K562 (cell line): ENCODE measurements around the gene TOM1. TPM values are rescaled to one million over a fixed set of nuclear protein-coding genes. Genes with fewer than 3 reads are reported as not detected.

Experiments used
- ATAC-seq: fragments of 200-7000 bp; cut with Tn5 transposase; 3 replicates; pipeline ENCODE4 v1.9.1; 2020; ENCODE audit warnings: moderate library complexity
- BruUV-seq: library from RNA; stranded (reverse); fragments of 400-500 nt; replicated peaks from 2 replicates; lab custom pipeline; 2021; lab: Mats Ljungman, UMichigan
- CTCF ChIA-PET: fragments of 300-600 bp; formaldehyde crosslinking; extraction: SDS; loops from one replicate; lab custom pipeline; 2021; ENCODE audit warnings: low intra/inter-chr PET ratio; lab: Yijun Ruan, JAX
- POLR2A ChIA-PET: fragments of 300-600, 350-650 bp; sonication (Branson Sonifier 250); formaldehyde crosslinking; extraction: SDS; loops from one replicate; lab custom pipeline; 2021; ENCODE audit warnings: antibody characterized with exemption, inconsistent platforms; lab: Yijun Ruan, JAX
- DNase-seq, 4 experiments: peaks; one replicate each; pipeline versions ENCODE4 v3.0.0 to v3.0.0-alpha.2; 2011 to 2018; ENCODE audit warnings: low spot score in 3 of 4, mixed read lengths in 3 of 4; ENCODE audit errors: extremely low read depth in 1 of 4
- FAIRE-seq: peaks from 2 replicates; lab custom pipeline; 2011; peaks lifted over from hg19 to GRCh38; lab: Jason Lieb, UNC
- H2AFZ ChIP-seq: 2 replicates; pipeline ENCODE4 v1.6.0; 2011; ENCODE audit warnings: low read depth, low read length, control low read depth, inconsistent platforms
- H3K27ac ChIP-seq: fragments of 200-600 bp; 3 replicates; pipeline ENCODE4 v1.8.0; 2011; ENCODE audit warnings: low read depth, mild to moderate bottlenecking, control low read depth, inconsistent platforms, low read length, moderate library complexity, mixed read lengths; ENCODE audit errors: extremely low read depth
- H3K27me3 ChIP-seq, 2 experiments: fragments of 300-600 bp in 1 of 2; 2 replicates in 1 of 2; 3 replicates in 1 of 2; pipeline versions ENCODE4 v1.6.0 to v1.8.0; 2011; ENCODE audit warnings: inconsistent platforms in 2 of 2, low read length in 2 of 2, mild to moderate bottlenecking in 1 of 2, mixed read lengths in 1 of 2, moderate library complexity in 1 of 2; ENCODE audit not compliant: control insufficient read depth in 2 of 2, insufficient read depth in 2 of 2
- H3K36me3 ChIP-seq: fragments of 300-600 bp; 3 replicates; pipeline ENCODE4 v1.8.0; 2011; ENCODE audit warnings: mild to moderate bottlenecking, low read length, inconsistent platforms; ENCODE audit not compliant: control insufficient read depth, insufficient read depth
- H3K4me1 ChIP-seq, 2 experiments: fragments of 200-600 bp in 1 of 2; replicated peaks in 1 of 2; 2 replicates in 1 of 2; 3 replicates in 1 of 2; pipeline versions ENCODE4 v1.5.1 to v1.8.0; 2011; ENCODE audit warnings: inconsistent platforms in 2 of 2, low read length in 2 of 2, mild to moderate bottlenecking in 1 of 2, mixed read lengths in 1 of 2, moderate library complexity in 1 of 2; ENCODE audit not compliant: control insufficient read depth in 2 of 2, insufficient read depth in 2 of 2
- H3K4me2 ChIP-seq: 2 replicates; pipeline ENCODE4 v1.6.1; 2011; ENCODE audit warnings: low read length, control low read depth, inconsistent platforms, mixed read lengths; ENCODE audit not compliant: insufficient read depth
- H3K4me3 ChIP-seq: fragments of 200-600 bp; sonication (generic), shearing (Covaris generic); 2 replicates; pipeline ENCODE4 v1.5.1; 2016; ENCODE audit warnings: control low read depth, inconsistent platforms
- H3K79me2 ChIP-seq: fragments of 200-600 bp; 3 replicates; pipeline ENCODE4 v1.8.0; 2011; ENCODE audit warnings: low read length, inconsistent platforms; ENCODE audit not compliant: control insufficient read depth, insufficient read depth
- H3K9ac ChIP-seq, 2 experiments: 2 replicates each; pipeline versions ENCODE4 v1.6.0 to v1.6.1; 2011; ENCODE audit warnings: low read depth in 2 of 2, low read length in 2 of 2, control low read depth in 1 of 2, inconsistent platforms in 1 of 2, mild to moderate bottlenecking in 1 of 2, mixed read lengths in 1 of 2; ENCODE audit not compliant: insufficient read depth in 1 of 2
- H3K9me1 ChIP-seq: one replicate; pipeline ENCODE4 v1.6.0; 2011; ENCODE audit warnings: inconsistent platforms, mild to moderate bottlenecking, low read length, moderate library complexity; ENCODE audit not compliant: control insufficient read depth, insufficient read depth
- H3K9me3 ChIP-seq: replicated peaks from 2 replicates; pipeline ENCODE4 v1.5.1; 2011; ENCODE audit warnings: low read depth, low read length, inconsistent platforms; ENCODE audit not compliant: control insufficient read depth, insufficient read depth
- H4K20me1 ChIP-seq: replicated peaks from 2 replicates; pipeline ENCODE4 v1.6.1; 2011; ENCODE audit warnings: low read length, inconsistent platforms, mixed read lengths; ENCODE audit not compliant: control insufficient read depth, insufficient read depth
- ATF7 ChIP-seq: fragments of 450-650 bp; IDR thresholded peaks from 2 replicates; pipeline ENCODE4 v1.7.1; 2014; ENCODE audit warnings: mild to moderate bottlenecking, moderate library complexity
- E2F6 ChIP-seq, 2 experiments: IDR thresholded peaks; 2 replicates each; pipeline ENCODE4 v1.6.1; 2011; ENCODE audit warnings: borderline replicate concordance in 1 of 2, control low read depth in 1 of 2, low read depth in 1 of 2, low read length in 1 of 2, mild to moderate bottlenecking in 1 of 2, mixed read lengths in 1 of 2, moderate library complexity in 1 of 2; ENCODE audit not compliant: insufficient read depth in 1 of 2, insufficient read length in 1 of 2, poor library complexity in 1 of 2, severe bottlenecking in 1 of 2; ENCODE audit errors: extremely low read depth in 1 of 2
- HOXB6 ChIP-seq: fragments of 250-450 bp; sonication (Bioruptor Pico); IDR thresholded peaks from 2 replicates; pipeline ENCODE4 v1.5.1; 2022; ENCODE audit warnings: mild to moderate bottlenecking, borderline replicate concordance
- JUN ChIP-seq, 2 experiments: sonication (generic) in 1 of 2; formaldehyde crosslinking in 1 of 2; IDR thresholded peaks; 2 replicates each; pipeline versions ENCODE4 v1.6.1 to v1.8.0; 2012 to 2022; ENCODE audit warnings: borderline replicate concordance in 2 of 2, mild to moderate bottlenecking in 2 of 2, improper control_type of control experiment in 1 of 2, low read depth in 1 of 2, low read length in 1 of 2, missing genetic modification reagents in 1 of 2
- PATZ1 ChIP-seq: fragments of 250-450 bp; sonication (Bioruptor Pico); IDR thresholded peaks from 2 replicates; pipeline ENCODE4 v1.5.0; 2020; ENCODE audit warnings: mild to moderate bottlenecking, borderline replicate concordance
- ZNF140 ChIP-seq: fragments of 250-450 bp; sonication (Bioruptor Pico); IDR thresholded peaks from 2 replicates; pipeline ENCODE4 v1.8.0; 2021; ENCODE audit warnings: moderate library complexity, mild to moderate bottlenecking, inconsistent platforms
- ZNF212 ChIP-seq: fragments of 450-650 bp; formaldehyde crosslinking; IDR thresholded peaks from 2 replicates; pipeline ENCODE4 v1.4.0; 2020; ENCODE audit warnings: mild to moderate bottlenecking
- ZNF740 ChIP-seq, 3 experiments: fragments of 200-800 bp in 1 of 3; sonication (Bioruptor generic) in 1 of 3; sonication (generic) in 1 of 3; formaldehyde crosslinking in 1 of 3; IDR thresholded peaks; 2 replicates each; pipeline versions ENCODE4 v1.6.1 to v1.8.0; 2016 to 2022; ENCODE audit warnings: mild to moderate bottlenecking in 2 of 3, missing compliant biosample characterization in 2 of 3, missing genetic modification characterization in 2 of 3, missing genetic modification reagents in 1 of 3
- WGBS: fragments of 100-300 bp; shearing (Covaris generic); methylation state at CpG from one replicate; pipeline ENCODE4 v1.1.6; 2016; ENCODE audit warnings: low coverage, mixed read lengths; ENCODE audit not compliant: insufficient coverage; ENCODE audit errors: missing lambda C conversion rate; 5-methylcytosine and 5-hydroxymethylcytosine counted together
- in situ Hi-C: fragments of 300-500 bp; cut with MboI; formaldehyde crosslinking; loops from 4 replicates; pipeline ENCODE4 v1.15.0; 2018; ENCODE audit warnings: inconsistent platforms, mixed read lengths
- intact Hi-C: fragments of 100-400 bp; cut with micrococcal nuclease; formaldehyde crosslinking; loops from 2 replicates; pipeline ENCODE4 v1.14.2; 2022
- polyA plus RNA-seq, 8 experiments: library from polyadenylated mRNA; depleted of rRNA in 4 of 8; stranded (reverse) in 5 of 8; unstranded in 3 of 8; fragments of >200 nt; fragmentation: Nextera tagmentation in 2 of 8; fragmentation: Illumina TruSeq in 1 of 8; extraction: Ambion mirVana in 2 of 8; extraction: Trizol in 1 of 8; gene quantifications; 2 replicates each; pipeline versions ENCODE4 v1.2.1 to v1.2.3, GENCODE V29; 2011 to 2014; ENCODE audit warnings: inconsistent platforms in 1 of 8, missing spikeins in 1 of 8
- total RNA-seq, 7 experiments: library from RNA; depleted of rRNA in 6 of 7; stranded (reverse); fragments of >200 nt in 6 of 7; fragmentation: Illumina TruSeq in 2 of 7; extraction: Trizol in 2 of 7; gene quantifications; 2 replicates each; pipeline versions ENCODE4 v1.2.1 to v1.2.3, GENCODE V29; 2011 to 2021; ENCODE audit warnings: low replicate concordance in 1 of 7

Gene TOM1
- total and polyA plus RNA-seq, 9 of the 15 experiments (the other 6 are each of a cell fraction or from before 2014, with no cell fraction given): 0.64 to 20.6 (median 12.0) TPM

DNA sequence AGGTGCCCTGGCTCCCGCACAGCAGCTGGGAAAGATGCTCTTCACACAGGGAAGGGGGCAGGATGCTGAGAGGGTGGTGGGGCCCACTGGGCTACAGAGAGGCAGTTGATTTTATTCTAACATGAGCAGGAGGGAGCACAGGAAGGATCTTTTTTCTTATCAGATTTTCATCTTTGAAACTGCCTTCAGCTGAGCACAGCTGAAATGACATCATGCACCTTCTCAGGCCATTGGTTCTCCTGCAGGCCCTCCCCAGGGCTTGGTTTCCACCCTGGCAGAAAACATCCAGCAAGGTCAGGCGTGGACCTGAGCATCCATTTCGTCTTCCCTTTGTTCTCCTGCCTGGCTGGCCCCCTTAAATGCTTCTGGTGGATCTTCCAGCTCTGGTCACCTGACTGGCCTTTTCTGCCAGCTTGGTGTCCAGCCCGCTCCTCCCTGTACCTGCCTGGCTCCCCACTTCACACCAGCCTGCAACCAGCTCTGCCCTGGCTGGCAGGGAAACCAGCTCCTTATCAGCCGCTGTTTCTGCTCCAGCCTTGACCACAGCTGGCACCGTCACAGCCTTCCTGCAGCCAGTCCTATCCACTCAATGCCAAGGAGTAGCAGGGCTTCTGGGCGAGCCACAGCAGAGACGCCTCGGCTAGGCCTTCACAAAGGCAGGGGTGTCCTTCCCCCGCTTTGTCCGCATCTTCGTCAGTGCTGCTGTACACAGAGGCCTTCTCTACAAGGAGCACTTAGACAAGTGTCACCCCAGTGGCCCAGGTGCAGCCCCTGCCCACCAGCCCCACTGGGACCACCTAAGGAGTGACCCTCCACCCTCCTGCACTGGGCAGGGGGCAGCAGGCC, 36.5 kb downstream of the TOM1 start:
- Histone ChIP-seq H3K9ac (no peak overlapping the region; a peak in 1 of 4 replicates), H3K9me1 (no peaks in the 10 kb centered on the region), H3K36me3 (peaks cover 35% of the 10 kb centered on the region; the same call in 2 of the 3 replicates), H3K9me3 (no peaks in the 10 kb centered on the region), H2AFZ (no peak overlapping the region), H3K27ac (no peak overlapping the region), H3K4me1 (peaks cover 2 to 15% of the 10 kb centered on the region in 2 experiments; a peak in 2 of 5 replicates), H3K79me2 (no peaks in the 10 kb centered on the region), H4K20me1 (no peaks in the 10 kb centered on the region), H3K4me3 (no peak overlapping the region), H3K4me2 (no peak overlapping the region), H3K27me3 (no peaks in the 10 kb centered on the region)
- no peak for DNase-seq
- BruUV-seq: no TSS peak
- no peak for FAIRE-seq
- intact Hi-C loops: no loop called here
- CTCF ChIA-PET: no interaction called here
- peak; percentile 65 for ATAC-seq
- POLR2A ChIA-PET: interaction anchor here (0.7 to 1.0 kb wide), 2 partner anchors 27 to 84 kb away, joined by 3 to 4 read pairs; no protein-coding TSS in a partner anchor
- in situ Hi-C loops: no loop called here
- 79% methylated on average over 9 of the region's 12 CpGs for WGBS
- TF ChIP-seq ATF7 (peak; percentile 84), E2F6 (IDR thresholded peaks at IDR 0.05; ENCODE audit: borderline replicate concordance in 1 of 2, extremely low read depth in 1 of 2, insufficient read depth in 1 of 2, insufficient read length in 1 of 2, low read depth in 1 of 2, low read length in 1 of 2, poor library complexity in 1 of 2, severe bottlenecking in 1 of 2) (no peak), JUN (IDR thresholded peaks at IDR 0.05; ENCODE audit: borderline replicate concordance, low read depth, low read length) (peak; percentile 39; the same call in 1 of the 2 replicates), JUN (CRISPR knock-in tag; IDR thresholded peaks at IDR 0.05; ENCODE audit: borderline replicate concordance) (no peak), ZNF212 (no peak), HOXB6 (no peak), PATZ1 (CRISPR knock-in tag) (no peak), ZNF140 (no peak), ZNF740 (CRISPR knock-in tag; IDR thresholded peaks at IDR 0.05) (no peak), ZNF740 (tag; IDR thresholded peaks at IDR 0.05) (no peak)
